HEK293 (cell line): ENCODE data around the gene EEF2K.

Experiments used
- KLF16 ChIP-seq: fragments of 450-650 bp; formaldehyde crosslinking; IDR thresholded peaks from 2 replicates; pipeline ENCODE4 v1.5.1; 2017; ENCODE audit warnings: missing biosample characterization, missing genetic modification characterization
- YY1 ChIP-seq: fragments of 450-650 bp; formaldehyde crosslinking; IDR thresholded peaks from 2 replicates; pipeline ENCODE4 v1.5.1; 2018; ENCODE audit warnings: missing biosample characterization, missing genetic modification characterization
- YY2 ChIP-seq: fragments of 450-650 bp; formaldehyde crosslinking; IDR thresholded peaks from 2 replicates; pipeline ENCODE4 v1.5.1; 2016; ENCODE audit warnings: missing biosample characterization, missing genetic modification characterization
- ZNF23 ChIP-seq: fragments of 450-650 bp; formaldehyde crosslinking; IDR thresholded peaks from 2 replicates; pipeline ENCODE4 v1.5.1; 2016; ENCODE audit warnings: missing biosample characterization, missing genetic modification characterization, borderline replicate concordance
- ZNF24 ChIP-seq: fragments of 450-650 bp; formaldehyde crosslinking; IDR thresholded peaks from 2 replicates; pipeline ENCODE4 v1.5.1; 2016; ENCODE audit warnings: missing biosample characterization, missing genetic modification characterization
- ZNF747 ChIP-seq: fragments of 450-650 bp; formaldehyde crosslinking; IDR thresholded peaks from 2 replicates; pipeline ENCODE4 v1.5.1; 2016; ENCODE audit warnings: missing biosample characterization, missing genetic modification characterization
- ZNF768 ChIP-seq: fragments of 450-650 bp; formaldehyde crosslinking; IDR thresholded peaks from 2 replicates; pipeline ENCODE4 v1.5.1; 2018; ENCODE audit warnings: missing biosample characterization, mild to moderate bottlenecking, missing genetic modification characterization
- TF ChIP-seq, protein P1 (sequence below): fragments of 450-650 bp; formaldehyde crosslinking; IDR thresholded peaks from 2 replicates; pipeline ENCODE4 v1.5.1; 2016; ENCODE audit warnings: missing biosample characterization, missing genetic modification characterization
- TF ChIP-seq, protein P2 (sequence below): fragments of 450-650 bp; IDR thresholded peaks from 2 replicates; pipeline ENCODE4 v1.5.1; 2018; ENCODE audit warnings: missing biosample characterization, mild to moderate bottlenecking, missing genetic modification characterization

GRCh38 chr16:22262460-22262859, 56.4 kb downstream of the EEF2K start:
- TF ChIP-seq, protein P1, sequence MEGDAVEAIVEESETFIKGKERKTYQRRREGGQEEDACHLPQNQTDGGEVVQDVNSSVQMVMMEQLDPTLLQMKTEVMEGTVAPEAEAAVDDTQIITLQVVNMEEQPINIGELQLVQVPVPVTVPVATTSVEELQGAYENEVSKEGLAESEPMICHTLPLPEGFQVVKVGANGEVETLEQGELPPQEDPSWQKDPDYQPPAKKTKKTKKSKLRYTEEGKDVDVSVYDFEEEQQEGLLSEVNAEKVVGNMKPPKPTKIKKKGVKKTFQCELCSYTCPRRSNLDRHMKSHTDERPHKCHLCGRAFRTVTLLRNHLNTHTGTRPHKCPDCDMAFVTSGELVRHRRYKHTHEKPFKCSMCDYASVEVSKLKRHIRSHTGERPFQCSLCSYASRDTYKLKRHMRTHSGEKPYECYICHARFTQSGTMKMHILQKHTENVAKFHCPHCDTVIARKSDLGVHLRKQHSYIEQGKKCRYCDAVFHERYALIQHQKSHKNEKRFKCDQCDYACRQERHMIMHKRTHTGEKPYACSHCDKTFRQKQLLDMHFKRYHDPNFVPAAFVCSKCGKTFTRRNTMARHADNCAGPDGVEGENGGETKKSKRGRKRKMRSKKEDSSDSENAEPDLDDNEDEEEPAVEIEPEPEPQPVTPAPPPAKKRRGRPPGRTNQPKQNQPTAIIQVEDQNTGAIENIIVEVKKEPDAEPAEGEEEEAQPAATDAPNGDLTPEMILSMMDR, result no peak
- TF ChIP-seq, protein P2, sequence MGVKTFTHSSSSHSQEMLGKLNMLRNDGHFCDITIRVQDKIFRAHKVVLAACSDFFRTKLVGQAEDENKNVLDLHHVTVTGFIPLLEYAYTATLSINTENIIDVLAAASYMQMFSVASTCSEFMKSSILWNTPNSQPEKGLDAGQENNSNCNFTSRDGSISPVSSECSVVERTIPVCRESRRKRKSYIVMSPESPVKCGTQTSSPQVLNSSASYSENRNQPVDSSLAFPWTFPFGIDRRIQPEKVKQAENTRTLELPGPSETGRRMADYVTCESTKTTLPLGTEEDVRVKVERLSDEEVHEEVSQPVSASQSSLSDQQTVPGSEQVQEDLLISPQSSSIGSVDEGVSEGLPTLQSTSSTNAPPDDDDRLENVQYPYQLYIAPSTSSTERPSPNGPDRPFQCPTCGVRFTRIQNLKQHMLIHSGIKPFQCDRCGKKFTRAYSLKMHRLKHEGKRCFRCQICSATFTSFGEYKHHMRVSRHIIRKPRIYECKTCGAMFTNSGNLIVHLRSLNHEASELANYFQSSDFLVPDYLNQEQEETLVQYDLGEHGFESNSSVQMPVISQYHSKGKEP, result no peak
- TF ChIP-seq ZNF747 (no peak), ZNF23 (tag by site-specific recombination) (no peak), KLF16 (tag by site-specific recombination) (no peak), YY2 (tag by site-specific recombination) (no peak), ZNF768 (no peak), YY1 (tag by site-specific recombination) (no peak), ZNF24 (no peak)
